Activated CD4-positive, alpha-beta T cell treated with anti-CD3 and anti-CD28 coated beads, Interleukin-2, amount 10 ng/mL, durations not matched to agents 24 days and 14 days (primary cell): ENCODE measurements around the gene TMIGD2. TPM values are rescaled to one million over a fixed set of nuclear protein-coding genes. Genes with fewer than 3 reads are reported as not detected.
"Not testable (repeated sequence)": the region's sequence is repeated elsewhere in the genome, so short reads cannot be mapped to it uniquely, and the experiment has no call there.

ENCODE experiments used
- DNase-seq: peaks from one replicate; pipeline ENCODE4 v3.0.0; 2022
- H3K27ac Mint-ChIP-seq: one replicate; pipeline ENCODE4 v1.8.0; 2022; ENCODE audit warnings: mild to moderate bottlenecking, mixed read lengths
- H3K27me3 Mint-ChIP-seq: one replicate; pipeline ENCODE4 v1.8.0; 2022; ENCODE audit warnings: mixed read lengths
- H3K36me3 Mint-ChIP-seq: one replicate; pipeline ENCODE4 v1.8.0; 2022; ENCODE audit warnings: low read depth, mild to moderate bottlenecking, mixed read lengths
- H3K4me1 Mint-ChIP-seq: one replicate; pipeline ENCODE4 v1.8.0; 2021; ENCODE audit warnings: mixed read lengths
- H3K4me3 Mint-ChIP-seq: one replicate; pipeline ENCODE4 v1.8.0; 2022; ENCODE audit warnings: mild to moderate bottlenecking, moderate library complexity, mixed read lengths
- H3K9me3 Mint-ChIP-seq: one replicate; pipeline ENCODE4 v1.8.0; 2021; ENCODE audit warnings: mixed read lengths
- intact Hi-C: fragments of 100-400 bp; cut with micrococcal nuclease; formaldehyde crosslinking; loops from one replicate; pipeline ENCODE4 v1.15.1; 2023
- total RNA-seq: library from RNA; stranded (reverse); gene quantifications from 2 replicates; pipeline ENCODE4 v1.2.3, GENCODE V29; 2022

TMIGD2 gene
- total RNA-seq, 1 donor from 2014 or later = 14.0 TPM

DNA sequence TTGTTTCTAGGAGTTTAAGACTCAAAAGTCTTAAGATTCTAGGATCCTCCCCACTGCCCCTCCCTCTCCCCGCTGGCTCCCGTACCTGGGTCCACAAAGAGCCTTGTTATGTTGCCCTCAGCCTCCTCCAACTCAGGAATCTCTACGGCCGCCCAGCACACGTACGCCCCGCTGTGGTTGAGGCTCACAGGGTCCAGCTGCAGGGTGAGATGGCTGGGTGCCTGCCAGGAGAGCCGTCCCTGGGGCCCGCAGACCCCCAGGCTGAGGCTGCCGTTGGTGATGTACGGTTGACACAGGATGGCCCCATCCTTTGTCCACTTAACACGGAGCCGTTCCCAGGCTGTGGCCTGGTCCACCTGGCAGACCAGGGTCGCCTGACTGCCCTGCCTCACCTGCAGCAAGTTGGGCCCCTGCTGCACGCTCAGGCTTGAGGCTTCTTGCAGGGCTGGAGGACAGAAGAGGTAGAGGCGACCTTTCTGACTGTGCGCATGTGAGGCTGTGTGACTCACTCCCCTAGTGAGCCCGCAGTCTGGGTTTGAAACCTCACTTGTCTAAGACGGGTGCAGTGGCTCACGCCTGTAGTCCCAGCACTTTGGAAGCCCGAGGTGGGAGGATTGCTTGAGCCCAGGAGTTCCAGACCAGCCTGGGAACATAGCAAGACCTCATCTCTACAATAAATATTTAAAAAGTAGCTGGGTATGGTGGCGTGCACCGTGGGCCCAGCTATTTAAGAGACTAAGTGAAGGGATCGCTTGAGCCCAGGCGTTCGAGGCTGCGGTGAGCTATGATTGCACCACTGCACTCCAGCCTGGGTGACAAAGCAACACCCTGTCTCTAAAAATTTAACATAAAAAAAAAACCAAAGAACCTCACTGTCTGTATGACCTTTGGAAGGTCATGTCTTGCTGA is 4.0 kb downstream of the TMIGD2 start:
- H3K27me3 Mint-ChIP-seq = no peaks in the 10 kb centered on the region
- DNase-seq = no peak
- no peak overlapping the region for H3K4me3 Mint-ChIP-seq
- H3K4me1 Mint-ChIP-seq = peaks cover 19% of the 10 kb centered on the region
- intact Hi-C loops = no loop called here
- H3K27ac Mint-ChIP-seq = no peak overlapping the region
- no peaks in the 10 kb centered on the region for H3K36me3 Mint-ChIP-seq
- no peaks in the 10 kb centered on the region for H3K9me3 Mint-ChIP-seq

DNA sequence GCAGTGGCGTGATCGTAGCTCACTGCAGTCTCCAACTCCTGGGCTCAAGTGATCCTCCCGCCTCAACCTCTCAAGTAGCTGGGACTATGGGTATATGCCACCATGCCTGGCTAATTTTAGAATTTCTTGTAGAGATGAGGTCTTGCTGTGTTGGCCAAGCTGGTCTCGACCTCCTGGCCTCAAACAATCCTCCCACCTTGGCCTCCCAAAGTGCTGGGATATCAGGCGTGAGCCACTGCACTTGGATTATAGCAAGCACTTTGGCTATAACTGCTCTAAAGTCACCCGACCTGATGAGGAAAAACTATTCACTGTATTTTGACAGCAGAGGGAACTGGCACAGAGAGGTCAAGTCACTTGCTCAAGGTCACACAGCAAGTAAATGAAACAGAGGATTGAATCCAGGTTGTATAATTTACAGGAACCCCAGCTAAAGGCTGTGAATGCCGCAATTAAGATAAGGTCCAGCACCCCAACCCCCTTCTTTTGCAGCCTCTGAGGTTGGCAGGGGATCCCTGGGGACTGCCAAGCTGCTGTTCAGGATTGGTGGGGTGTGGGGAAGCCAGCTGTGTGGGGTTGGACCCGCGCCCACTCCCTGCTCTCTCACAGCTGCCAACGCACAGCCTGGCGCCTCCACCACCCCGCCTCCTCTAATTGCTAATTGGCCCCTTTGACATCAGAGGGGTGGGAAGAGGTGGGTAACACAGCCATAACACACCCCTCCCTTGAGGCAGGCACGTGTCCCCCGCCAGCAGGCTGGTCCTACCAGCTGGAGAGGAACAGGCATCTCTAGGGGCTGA is 6.0 kb downstream of the TMIGD2 start:
- no peaks in the 10 kb centered on the region for H3K36me3 Mint-ChIP-seq
- H3K27me3 Mint-ChIP-seq = no peaks in the 10 kb centered on the region
- no peak for DNase-seq
- no peak overlapping the region for H3K27ac Mint-ChIP-seq
- H3K4me1 Mint-ChIP-seq = peaks cover 7% of the 10 kb centered on the region
- no peak overlapping the region for H3K4me3 Mint-ChIP-seq
- intact Hi-C loops = no loop called here
- no peaks in the 10 kb centered on the region for H3K9me3 Mint-ChIP-seq

DNA sequence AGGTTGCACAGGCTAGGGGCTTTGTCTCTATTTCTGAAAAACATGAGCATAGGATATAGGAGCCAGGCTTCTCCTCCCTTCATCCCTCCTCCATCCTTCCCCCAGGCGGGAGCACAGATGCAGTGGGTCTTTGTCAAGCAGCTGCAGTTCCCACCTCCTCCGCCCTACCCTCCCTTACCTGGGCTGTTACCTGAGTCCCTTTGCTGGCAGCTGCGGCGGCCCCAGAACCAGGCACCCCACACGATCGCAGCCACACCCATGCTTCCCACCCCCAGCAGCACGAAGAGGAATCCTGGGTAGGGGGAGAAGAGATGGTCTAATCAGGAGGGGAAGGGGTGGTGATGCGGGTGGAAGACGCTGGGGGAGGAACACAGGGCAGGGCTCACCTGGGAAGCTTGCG is 7.8 kb downstream of the TMIGD2 start:
- H3K4me1 Mint-ChIP-seq = peaks cover 3% of the 10 kb centered on the region
- H3K27me3 Mint-ChIP-seq = no peaks in the 10 kb centered on the region
- no peaks in the 10 kb centered on the region for H3K9me3 Mint-ChIP-seq
- no peak overlapping the region for H3K27ac Mint-ChIP-seq
- intact Hi-C loops = no loop called here
- no peak for DNase-seq
- no peak overlapping the region for H3K4me3 Mint-ChIP-seq
- H3K36me3 Mint-ChIP-seq = no peaks in the 10 kb centered on the region

DNA sequence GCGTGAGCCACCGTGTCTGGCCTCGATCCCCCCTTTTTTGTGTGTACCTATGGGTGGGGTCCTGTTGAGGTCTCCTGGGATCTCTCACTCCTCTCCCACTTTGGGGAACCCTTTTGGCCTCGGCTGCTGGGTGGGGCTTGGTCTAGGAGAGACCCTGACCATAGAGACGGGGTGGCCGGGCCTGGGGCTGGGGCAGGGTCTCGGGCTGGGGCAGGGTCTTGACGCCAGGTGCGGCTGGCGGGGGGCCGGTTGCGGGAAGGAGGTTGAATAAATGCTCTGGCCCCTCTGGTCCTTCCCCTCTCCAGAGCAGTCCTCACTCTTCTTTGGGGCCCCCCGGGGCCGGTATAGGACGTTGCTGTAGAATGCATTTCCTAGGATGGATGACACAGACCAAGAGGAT is 9.7 kb downstream of the TMIGD2 start:
- Mint-ChIP-seq H3K27ac (no peak overlapping the region), H3K9me3 (no peaks in the 10 kb centered on the region), H3K36me3 (no peaks in the 10 kb centered on the region), H3K4me1 (no peaks in the 10 kb centered on the region), H3K27me3 (no peaks in the 10 kb centered on the region), H3K4me3 (no peak overlapping the region)
- no peak for DNase-seq
- intact Hi-C loops = no loop called here

- no peaks in the 10 kb centered on the region for H3K9me3 Mint-ChIP-seq
- H3K4me3 Mint-ChIP-seq = no peak overlapping the region
- no peaks in the 10 kb centered on the region for H3K4me1 Mint-ChIP-seq
- H3K36me3 Mint-ChIP-seq = no peaks in the 10 kb centered on the region
- intact Hi-C loops = no loop called here
- no peak overlapping the region for H3K27ac Mint-ChIP-seq
- no peaks in the 10 kb centered on the region for H3K27me3 Mint-ChIP-seq
- no peak for DNase-seq
These were observed 10.9 kb downstream of the TMIGD2 start for GRCh38 chr19:4291184-4291732.

DNA sequence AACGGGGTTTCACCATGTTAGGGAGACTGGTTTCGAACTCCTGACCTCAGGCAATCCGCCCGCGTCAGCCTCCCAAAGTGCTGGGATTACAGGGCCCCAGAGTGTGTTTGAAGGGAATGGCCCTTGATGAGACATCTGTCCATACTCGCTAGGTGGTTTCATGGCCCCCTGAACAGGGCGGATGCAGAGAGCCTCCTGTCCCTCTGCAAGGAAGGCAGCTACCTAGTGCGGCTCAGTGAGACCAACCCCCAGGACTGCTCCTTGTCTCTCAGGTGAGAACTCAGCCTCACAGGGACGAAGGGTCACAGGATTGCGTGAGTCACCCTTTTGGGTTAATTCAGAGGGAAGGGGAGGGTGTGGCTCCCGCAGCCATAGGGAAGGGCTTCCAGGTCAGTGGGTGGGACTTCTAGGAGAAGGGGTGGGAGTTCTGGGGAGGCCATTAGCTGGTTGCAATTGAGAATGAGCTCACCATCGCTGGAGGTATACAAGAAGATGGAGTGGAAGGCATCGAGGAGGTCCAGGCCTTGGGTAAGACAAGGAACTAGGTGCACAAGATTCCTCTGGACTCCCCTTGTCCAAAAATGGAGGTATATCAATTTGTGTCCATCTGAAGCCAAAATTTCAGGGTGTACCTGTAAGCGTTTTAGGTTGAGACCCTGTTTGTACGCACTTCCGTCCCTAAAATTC is 14.0 kb downstream of the TMIGD2 start:
- H3K9me3 Mint-ChIP-seq = no peaks in the 10 kb centered on the region
- H3K27ac Mint-ChIP-seq = no peak overlapping the region
- no peaks in the 10 kb centered on the region for H3K4me1 Mint-ChIP-seq
- intact Hi-C loops = no loop called here
- no peak overlapping the region for H3K4me3 Mint-ChIP-seq
- no peaks in the 10 kb centered on the region for H3K36me3 Mint-ChIP-seq
- no peaks in the 10 kb centered on the region for H3K27me3 Mint-ChIP-seq
- DNase-seq = no peak

GRCh38 chr19:4286141-4286540 is 16.0 kb downstream of the TMIGD2 start:
- H3K4me3 Mint-ChIP-seq, intact Hi-C loops, DNase-seq, H3K9me3 Mint-ChIP-seq, H3K4me1 Mint-ChIP-seq, H3K27ac Mint-ChIP-seq, H3K36me3 Mint-ChIP-seq, H3K27me3 Mint-ChIP-seq: not testable (repeated sequence)

DNA sequence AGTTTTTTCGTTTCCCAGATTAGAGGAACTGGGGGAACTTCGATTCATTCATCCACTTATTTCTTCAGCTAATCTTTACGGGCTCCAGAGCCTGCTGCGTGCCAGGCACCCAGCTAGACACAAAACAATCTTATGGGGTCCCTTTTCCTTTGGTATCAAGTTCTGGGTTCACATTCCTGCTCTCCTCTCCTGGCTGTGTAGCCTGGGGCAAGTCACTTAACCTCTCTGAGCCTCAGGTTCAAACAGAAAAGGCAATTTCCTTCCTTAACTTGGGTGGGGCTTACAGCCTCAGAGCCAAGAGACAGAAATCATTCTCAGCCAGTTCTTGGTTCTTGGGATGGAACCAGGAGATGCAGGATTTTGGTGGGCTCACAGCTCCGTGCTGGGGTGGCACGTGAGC is 17.2 kb downstream of the TMIGD2 start:
- DNase-seq = no peak
- Mint-ChIP-seq H3K4me3 (no peak overlapping the region), H3K36me3 (no peaks in the 10 kb centered on the region), H3K9me3 (no peaks in the 10 kb centered on the region), H3K4me1 (no peaks in the 10 kb centered on the region), H3K27ac (no peak overlapping the region), H3K27me3 (peaks cover 13% of the 10 kb centered on the region)
- intact Hi-C loops = no loop called here

DNA sequence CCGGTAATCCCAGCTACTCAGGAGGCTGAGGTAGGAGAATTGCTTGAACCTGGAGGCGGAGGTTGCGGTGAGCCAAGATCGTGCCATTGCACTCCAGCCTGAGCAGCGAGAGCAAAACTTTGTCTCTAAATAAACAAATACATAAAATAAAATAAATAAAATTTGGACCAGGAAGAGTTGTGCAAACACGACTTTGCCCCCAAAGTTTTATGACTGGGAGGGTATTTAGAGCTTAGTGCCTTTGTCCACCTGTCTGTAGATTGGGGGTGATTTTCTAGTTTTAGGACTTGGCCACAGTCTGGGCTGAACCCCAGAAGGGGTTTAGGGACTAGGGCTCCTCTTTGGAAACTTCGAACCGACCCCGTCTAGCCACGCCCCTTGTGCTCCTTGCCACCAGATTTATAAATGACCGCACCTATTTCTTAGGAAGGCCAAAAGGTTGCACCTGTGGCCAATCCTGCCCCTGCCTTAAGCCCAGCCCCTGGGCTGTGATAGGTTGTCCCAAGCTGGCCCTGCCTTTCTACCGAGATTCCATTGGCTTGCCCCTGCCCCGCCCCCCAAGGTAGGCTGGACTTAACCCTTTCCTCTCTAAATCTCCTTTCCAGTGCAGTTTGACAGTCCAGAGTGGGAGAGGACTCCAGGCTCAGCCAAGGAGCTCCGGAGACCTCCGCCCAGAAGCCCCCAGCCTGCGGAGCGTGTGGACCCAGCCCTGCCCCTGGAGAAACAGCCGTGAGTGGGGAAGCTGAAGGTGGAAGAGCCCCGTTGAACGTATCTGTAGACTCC is 17.8 kb downstream of the TMIGD2 start:
- intact Hi-C loops = no loop called here
- Mint-ChIP-seq H3K27ac (no peak overlapping the region), H3K9me3 (no peaks in the 10 kb centered on the region), H3K36me3 (no peaks in the 10 kb centered on the region), H3K4me1 (peaks cover 2% of the 10 kb centered on the region), H3K27me3 (peaks cover 17% of the 10 kb centered on the region), H3K4me3 (no peak overlapping the region)
- no peak for DNase-seq

- H3K9me3 Mint-ChIP-seq = no peaks in the 10 kb centered on the region
- no peaks in the 10 kb centered on the region for H3K36me3 Mint-ChIP-seq
- intact Hi-C loops = no loop called here
- DNase-seq = no peak
- H3K4me1 Mint-ChIP-seq = peaks cover 2% of the 10 kb centered on the region
- peaks cover 30% of the 10 kb centered on the region for H3K27me3 Mint-ChIP-seq
- H3K27ac Mint-ChIP-seq = peak overlapping the region; percentile 37
- H3K4me3 Mint-ChIP-seq = peak overlapping the region; percentile 51
These were observed 22.4 kb downstream of the TMIGD2 start for GRCh38 chr19:4279530-4280422.

DNA sequence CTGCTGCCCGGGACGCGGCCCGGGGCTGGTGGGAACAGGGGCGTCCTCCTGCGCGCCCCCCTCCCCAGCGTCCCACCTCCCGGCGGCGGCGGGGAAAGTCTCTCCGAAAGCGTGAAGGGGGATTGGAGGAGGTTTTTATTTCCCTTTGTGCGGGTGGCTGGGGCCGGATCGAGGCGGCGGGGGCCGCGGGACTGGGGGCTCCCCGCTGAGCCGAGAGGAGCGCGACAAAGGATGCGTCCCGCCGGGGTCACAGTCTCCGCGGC is 23.0 kb downstream of the TMIGD2 start:
- Mint-ChIP-seq H3K27ac (no peak overlapping the region), H3K4me1 (peaks cover 2% of the 10 kb centered on the region), H3K4me3 (no peak overlapping the region), H3K27me3 (peaks cover 30% of the 10 kb centered on the region), H3K36me3 (no peaks in the 10 kb centered on the region), H3K9me3 (no peaks in the 10 kb centered on the region)
- intact Hi-C loops = no loop called here
- no peak for DNase-seq

DNA sequence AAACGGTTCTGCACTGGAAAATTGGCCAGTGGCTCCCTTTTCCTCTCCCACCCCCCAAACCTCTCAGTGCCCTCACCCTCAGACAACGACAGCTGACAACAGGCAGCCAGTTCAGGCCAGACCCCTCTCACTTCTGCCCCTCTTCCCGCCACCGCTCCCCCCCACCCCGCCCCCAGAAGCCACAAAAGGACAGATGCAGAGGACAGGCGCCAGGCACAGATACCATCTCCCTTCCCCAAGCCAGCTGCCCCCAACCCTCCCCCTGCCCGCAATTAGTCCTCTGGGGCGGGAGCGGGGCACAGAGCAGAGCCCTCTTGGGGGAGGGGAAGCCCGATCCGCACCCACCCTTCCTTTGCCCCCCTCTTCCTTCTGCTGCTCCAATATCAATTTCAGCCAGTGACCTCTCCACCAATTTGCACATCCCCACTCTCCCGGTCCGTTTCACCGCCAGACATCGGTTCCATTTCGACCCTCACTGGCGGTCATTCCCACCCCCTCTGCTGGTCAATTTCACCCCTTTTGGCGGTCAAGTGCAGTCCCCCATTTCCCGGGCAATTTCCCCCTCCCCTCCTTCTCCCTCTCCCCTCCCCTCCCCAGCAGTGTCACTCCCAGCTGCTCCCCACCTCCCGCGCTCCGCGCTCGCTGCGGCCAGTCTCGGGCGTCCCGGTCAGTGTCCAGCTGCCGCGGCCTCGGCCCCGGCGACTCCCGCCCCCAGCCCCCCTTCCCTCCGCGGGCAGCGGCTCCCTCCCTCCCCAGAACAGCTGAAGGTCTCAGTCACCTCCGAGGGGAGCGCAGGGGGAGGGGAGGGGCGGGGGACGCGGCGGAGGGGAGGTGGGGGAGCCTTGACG is 23.5 kb downstream of the TMIGD2 start, which contains the start of gene SHD:
Gene SHD, plus strand, starts transcription at position 848 of the 848 bp plus-strand sequence. CDS start 798 bp downstream, outside the sequence.
- peak within 1 kb of the TSS; percentile 37 for H3K27ac Mint-ChIP-seq
- no peak for DNase-seq
- H3K9me3 Mint-ChIP-seq = no peaks in the 10 kb centered on the region
- no peaks in the 10 kb centered on the region for H3K36me3 Mint-ChIP-seq
- peaks cover 2% of the 10 kb centered on the region for H3K4me1 Mint-ChIP-seq
- H3K4me3 Mint-ChIP-seq = peak within 1 kb of the TSS; percentile 51
- intact Hi-C loops = no loop called here
- peaks cover 30% of the 10 kb centered on the region for H3K27me3 Mint-ChIP-seq
